HL-60 (cell line): ENCODE results near the gene LRRC15.

Source experiments
- POLR2AphosphoS5 ChIP-seq: IDR thresholded peaks from 2 replicates; pipeline ENCODE4 v1.6.1; 2012; ENCODE audit warnings: low read depth
- REST ChIP-seq: IDR thresholded peaks from 2 replicates; pipeline ENCODE4 v1.6.1; 2012; ENCODE audit warnings: low read depth; ENCODE audit not compliant: insufficient replicate concordance
- TF ChIP-seq, protein P1 (sequence below): IDR thresholded peaks from one replicate; pipeline ENCODE4 v1.5.1; 2011; ENCODE audit warnings: low read length, control low read depth, inconsistent platforms; ENCODE audit not compliant: insufficient read depth

DNA sequence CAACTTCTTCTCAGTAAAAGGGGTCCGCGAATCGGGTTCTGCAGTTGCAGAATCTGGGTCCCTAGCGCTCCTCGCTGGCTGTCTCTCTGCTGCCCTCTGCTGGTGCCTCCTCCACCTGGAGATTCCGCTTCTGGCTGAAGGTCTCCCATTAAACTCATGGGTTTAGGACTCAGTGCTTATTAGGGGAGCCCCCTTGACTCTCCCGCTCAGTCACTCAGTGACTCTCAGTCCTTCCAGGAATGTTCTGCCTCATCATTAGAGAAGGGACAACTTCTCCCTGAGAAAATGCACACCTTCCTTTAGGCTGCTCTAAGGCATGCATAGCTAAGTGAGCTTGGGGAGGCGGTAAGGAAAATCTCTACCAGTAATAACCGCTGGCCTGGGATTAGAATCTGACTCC is 25.5 kb downstream of the LRRC15 start:
- TF ChIP-seq, protein P1, sequence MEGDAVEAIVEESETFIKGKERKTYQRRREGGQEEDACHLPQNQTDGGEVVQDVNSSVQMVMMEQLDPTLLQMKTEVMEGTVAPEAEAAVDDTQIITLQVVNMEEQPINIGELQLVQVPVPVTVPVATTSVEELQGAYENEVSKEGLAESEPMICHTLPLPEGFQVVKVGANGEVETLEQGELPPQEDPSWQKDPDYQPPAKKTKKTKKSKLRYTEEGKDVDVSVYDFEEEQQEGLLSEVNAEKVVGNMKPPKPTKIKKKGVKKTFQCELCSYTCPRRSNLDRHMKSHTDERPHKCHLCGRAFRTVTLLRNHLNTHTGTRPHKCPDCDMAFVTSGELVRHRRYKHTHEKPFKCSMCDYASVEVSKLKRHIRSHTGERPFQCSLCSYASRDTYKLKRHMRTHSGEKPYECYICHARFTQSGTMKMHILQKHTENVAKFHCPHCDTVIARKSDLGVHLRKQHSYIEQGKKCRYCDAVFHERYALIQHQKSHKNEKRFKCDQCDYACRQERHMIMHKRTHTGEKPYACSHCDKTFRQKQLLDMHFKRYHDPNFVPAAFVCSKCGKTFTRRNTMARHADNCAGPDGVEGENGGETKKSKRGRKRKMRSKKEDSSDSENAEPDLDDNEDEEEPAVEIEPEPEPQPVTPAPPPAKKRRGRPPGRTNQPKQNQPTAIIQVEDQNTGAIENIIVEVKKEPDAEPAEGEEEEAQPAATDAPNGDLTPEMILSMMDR: peak; percentile 92
- TF ChIP-seq REST: no peak
- TF ChIP-seq POLR2AphosphoS5: no peak
